Right renal cortex interstitium (tissue), 3 donors: Measurements from ENCODE around the gene STRC. TPM values are rescaled to one million over a fixed set of nuclear protein-coding genes. Genes with fewer than 3 reads are reported as not detected.
"Not testable (repeated sequence)": the region's sequence is repeated elsewhere in the genome, so short reads cannot be mapped to it uniquely, and the experiment has no call there.

ENCODE experiments used
- DNase-seq, 3 donors: peaks; one replicate each; pipeline ENCODE4 v3.0.0-alpha.2; 2013; ENCODE audit warnings: low read depth in 3 of 3, low spot score in 2 of 3
- polyA plus RNA-seq, 3 donors: library from polyadenylated mRNA; unstranded; fragments of 120-200 nt; gene quantifications; one replicate each; pipeline ENCODE4 v1.2.1, GENCODE V29; 2013; ENCODE audit not compliant: insufficient read length in 3 of 3

The STRC gene
- polyA plus RNA-seq, result under 1 TPM; 0.28 to 0.59 (median 0.47) TPM

- not testable (repeated sequence) for DNase-seq
Measured at GRCh38 chr15:43618700-43619099, at the start of gene STRC. TSS of gene STRC (minus strand) at chr15:43618800. CDS start at chr15:43618722, 78 bp downstream.

GRCh38 chr15:43666177-43666576 is 47.6 kb upstream of the STRC start:
- not testable (repeated sequence) for DNase-seq

- not testable (repeated sequence) for DNase-seq
Measured at GRCh38 chr15:43663333-43663732, 44.7 kb upstream of the STRC start.

DNA sequence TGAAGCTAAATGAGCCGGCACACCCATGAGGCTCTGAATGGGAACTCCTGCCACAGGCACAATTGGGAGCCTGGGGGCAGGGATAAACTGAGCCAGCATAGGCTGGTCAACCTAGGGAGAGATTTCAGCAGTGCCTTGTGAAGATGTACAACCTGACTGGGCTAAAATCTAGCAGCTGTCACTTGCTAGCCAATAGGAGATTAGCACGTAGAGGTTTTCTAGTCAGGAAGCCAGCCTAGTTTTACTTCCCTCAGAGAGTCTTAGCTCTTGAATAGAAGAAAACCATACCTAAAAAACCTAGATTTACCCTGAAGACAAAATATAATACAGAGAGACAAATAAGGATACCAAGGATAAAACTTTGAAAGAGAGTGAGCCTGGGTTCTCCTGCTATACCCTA is 43.7 kb upstream of the STRC start:
- DNase-seq, result not testable (repeated sequence)

DNA sequence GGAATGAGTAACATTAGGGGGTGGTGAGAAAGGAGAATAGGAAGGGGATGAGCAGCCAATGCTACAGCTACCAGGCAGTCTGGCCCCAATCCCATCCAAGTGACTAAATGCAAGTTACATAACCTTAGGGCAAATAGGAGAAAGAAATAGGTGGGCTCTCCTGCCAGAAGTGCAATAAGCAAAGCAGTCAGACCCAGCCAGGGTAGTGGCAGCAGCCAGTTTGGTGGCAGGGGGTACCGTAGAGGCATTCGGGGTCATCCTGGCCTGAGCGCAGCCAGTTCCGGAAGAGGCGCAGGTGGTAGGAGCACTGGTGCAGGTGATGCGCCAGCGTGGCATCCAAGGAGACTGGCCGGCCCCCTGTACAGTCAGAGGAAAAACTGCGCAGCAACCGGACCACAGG is 41.1 kb upstream of the STRC start:
- not testable (repeated sequence) for DNase-seq

DNA sequence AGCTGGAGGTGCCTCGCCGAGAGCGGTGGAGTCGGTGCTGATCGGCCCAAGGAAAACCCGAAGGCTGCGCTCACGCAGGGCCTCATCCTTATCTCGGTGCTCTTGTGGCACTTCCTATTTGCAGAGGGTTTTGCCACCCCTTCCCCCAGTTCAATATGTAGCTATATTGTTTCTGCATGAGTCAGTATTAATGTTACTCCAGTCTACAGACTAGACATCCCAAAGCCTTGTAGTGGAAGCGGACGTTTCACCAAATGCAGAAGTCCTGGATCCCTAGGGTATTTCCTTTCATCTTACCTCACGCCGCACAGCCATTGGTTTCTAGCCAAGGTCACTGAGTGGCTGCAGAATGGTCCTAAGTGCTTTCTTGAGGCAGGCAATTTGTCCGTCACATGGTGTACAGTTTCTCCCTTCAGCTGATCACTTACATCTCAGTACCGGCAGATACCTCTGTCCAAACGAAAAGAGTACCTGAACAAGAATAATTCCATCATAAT is 30.9 kb upstream of the STRC start:
- not testable (repeated sequence) for DNase-seq

DNA sequence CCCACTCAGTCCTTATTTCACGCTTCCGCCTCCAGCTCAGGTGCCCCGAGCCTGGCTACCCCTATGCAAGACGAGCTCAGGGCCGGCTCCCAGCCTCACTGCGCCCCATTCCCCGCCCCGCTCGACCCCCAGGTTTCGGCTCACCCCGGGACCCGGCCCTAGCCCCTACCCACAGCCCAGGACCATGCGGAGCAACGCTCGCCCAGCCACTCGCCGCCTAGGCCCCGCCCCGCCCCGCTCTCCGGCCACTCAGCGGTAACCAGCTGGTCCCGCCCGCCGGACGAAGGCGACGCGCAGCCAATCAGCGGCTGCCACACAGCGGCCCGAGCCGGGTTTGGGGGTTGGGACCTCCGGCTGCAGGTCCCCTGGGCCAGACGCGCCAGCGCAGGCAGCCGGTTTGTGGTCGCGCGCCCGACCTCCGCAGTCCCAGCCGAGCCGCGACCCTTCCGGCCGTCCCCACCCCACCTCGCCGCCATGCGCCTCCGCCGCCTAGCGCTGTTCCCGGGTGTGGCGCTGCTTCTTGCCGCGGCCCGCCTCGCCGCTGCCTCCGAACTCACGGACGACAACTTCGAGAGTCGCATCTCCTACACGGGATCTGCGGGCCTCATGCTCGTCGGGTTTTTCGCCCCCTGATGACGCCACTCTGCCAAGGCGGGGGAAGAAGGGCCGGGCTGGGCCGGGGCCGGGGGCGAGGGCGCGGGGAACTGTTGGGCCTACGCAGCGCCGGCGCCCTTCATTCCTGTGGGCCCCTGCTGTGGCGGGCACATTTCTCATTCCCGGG is 30.2 kb upstream of the STRC start, which contains the start of gene CATSPER2:
Gene CATSPER2 (minus strand): TSS at position 196 of the 781 bp plus-strand sequence. CDS start 783 bp downstream, outside the sequence.
- DNase-seq, result no peak

GRCh38 chr15:43638464-43639204 is 20.0 kb upstream of the STRC start:
- DNase-seq, result not testable (repeated sequence)

GRCh38 chr15:43626937-43627336 is 8.3 kb upstream of the STRC start:
- DNase-seq, result not testable (repeated sequence)

DNA sequence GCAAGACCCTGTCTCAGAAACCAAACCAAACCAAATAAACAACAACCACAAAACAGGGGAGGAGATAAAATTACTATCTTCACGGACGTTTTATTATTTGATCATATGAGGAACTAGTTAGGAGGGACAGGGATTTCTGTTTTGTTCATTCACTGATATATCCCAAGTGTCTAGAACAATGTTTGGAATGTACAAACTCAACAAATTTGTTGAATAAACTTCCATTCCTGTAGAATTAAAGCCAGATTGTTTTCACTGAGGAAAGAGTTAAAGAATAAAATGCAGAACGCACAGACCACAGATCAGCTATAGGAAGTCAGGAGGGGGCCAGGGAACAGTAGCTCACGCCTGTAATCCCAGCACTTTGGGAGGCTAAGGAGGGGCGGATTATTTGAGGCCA is 6.5 kb upstream of the STRC start:
- no peak for DNase-seq

DNA sequence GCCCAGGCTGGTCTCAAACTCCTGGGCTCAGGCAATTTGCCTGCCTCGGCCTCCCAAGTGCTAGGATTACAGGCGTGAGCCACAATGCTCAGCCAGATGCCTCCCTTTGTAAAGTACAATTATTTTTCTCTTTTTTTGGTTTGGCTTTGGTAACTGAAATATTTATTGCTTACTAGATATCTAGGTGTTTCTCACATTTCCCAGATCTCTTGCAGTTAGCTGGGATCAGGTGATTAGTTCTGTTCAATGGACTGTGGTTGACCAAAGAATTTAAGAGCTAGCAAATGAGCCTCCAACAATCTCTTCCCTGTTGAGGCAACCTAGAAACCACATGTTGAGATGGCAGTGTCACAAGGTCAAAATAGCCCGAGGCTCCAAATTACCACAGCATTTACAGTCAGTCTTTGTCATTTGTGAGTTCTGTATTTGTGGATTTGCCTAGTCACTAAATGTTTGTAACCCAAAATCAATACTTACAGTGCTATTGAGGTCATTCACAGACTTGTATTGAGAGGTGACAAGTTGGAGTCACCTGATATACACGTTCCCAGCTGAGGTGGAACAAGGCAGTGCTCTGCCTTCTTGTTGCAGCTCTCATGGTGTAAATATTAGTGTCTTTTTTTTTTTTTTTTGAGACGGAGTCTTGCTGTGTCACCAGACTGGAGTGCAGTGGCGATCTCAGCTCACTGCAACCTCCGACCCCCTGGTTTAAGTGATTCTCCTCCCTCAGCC is 3.6 kb upstream of the STRC start:
- not testable (repeated sequence) for DNase-seq

- not testable (repeated sequence) for DNase-seq
Measured at GRCh38 chr15:43617750-43618149, 850 bp downstream of the STRC start.

GRCh38 chr15:43602233-43602632 is 16.4 kb downstream of the STRC start:
- not testable (repeated sequence) for DNase-seq

- DNase-seq, result not testable (repeated sequence)
Measured at GRCh38 chr15:43600200-43600599, 18.4 kb downstream of the STRC start.

GRCh38 chr15:43599131-43599530 is 19.5 kb downstream of the STRC start:
- DNase-seq, result not testable (repeated sequence)

DNA sequence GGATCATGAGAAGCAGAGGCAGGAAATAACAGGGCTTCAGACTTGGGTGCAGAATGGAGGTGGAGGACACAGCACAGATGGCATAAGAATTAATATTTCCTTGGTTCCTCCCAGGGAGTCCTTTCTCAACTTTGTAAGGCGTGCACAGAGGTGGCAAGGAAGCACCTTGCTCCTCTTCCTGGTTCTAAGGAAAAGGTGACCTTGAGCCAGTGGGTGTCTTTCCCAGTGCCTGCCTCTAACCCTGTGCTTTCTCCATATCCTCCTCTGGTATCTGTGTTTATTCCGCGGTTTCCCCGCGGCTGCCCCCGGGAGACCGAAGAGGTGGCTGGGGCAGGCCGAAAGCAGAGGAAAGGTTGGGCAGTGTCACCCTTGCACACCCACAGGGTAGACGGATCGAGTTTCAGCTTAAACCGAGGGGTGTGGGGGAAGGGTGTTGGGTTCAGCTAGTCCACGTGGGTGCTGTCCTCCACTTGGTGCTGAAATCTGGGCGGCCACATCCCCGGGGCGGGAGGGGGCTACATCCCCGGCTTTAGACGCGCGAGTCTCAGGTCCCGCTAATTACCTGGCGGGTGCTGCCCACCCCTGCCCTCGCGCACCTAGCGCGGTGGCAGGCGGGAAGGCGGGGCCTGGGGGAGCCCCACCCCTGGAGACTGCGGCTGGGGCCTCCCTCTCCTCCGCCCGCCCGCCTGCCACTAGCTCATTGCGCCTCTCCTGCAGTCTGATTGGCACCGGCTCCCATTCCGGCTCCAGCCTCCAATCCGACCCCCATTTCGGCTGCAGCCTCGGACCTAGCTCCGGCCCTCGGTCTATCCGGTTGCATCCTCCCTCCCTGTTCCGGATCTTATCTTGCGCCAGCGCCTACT is 25.0 kb downstream of the STRC start, which contains the start of gene CKMT1B:
Gene CKMT1B (plus strand): TSS at position 700 of the 863 bp plus-strand sequence. CDS start 192 bp downstream, outside the sequence.
- not testable (repeated sequence) for DNase-seq

- DNase-seq, result not testable (repeated sequence)
Measured at GRCh38 chr15:43592841-43593240, 25.8 kb downstream of the STRC start.

DNA sequence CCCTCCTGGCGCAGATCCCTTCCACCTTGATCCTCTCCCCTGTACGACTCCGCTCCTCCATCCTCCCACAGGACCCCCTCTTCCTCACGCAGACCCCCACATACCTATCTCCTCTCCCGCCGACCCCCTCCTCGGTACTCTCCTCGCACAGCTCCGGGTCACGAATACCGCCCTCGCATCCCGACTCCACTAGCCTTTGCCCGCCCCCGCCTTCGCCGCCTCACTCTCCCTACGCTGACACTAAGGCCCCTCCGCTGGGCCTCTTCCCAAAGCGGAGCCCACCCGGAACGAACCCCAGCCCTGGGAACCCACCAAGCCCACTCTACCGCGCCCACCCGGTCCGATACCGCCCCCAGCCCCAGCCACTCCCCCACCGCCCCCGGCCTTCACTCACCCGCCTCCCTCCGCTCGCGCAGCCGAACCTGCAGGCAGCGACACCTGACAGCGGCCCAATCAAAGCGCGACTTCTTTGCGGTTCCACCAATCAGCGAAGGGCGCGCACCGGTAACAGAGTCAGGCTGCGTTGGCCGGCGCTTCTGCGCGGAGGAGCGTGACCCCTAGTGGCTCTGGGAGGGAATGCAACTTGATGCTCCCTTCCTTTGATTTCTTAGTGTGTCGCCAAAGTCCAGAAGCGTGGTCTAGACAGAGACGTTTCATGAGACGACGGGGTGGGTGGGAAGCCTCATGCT is 28.7 kb downstream of the STRC start, which contains the start of gene PPIP5K1:
Gene PPIP5K1 (minus strand): TSS at position 431 of the 689 bp plus-strand sequence. CDS start 5,704 bp downstream, outside the sequence.
- DNase-seq, result not testable (repeated sequence)

- not testable (repeated sequence) for DNase-seq
Measured at GRCh38 chr15:43574607-43575006, 44.0 kb downstream of the STRC start.
